CD14-positive monocyte (primary cell): ENCODE data around the gene BLOC1S3. TPM values are rescaled to one million over a fixed set of nuclear protein-coding genes. Genes with fewer than 3 reads are reported as not detected.

Experiments used
- DNase-seq, 3 donors: peaks; one replicate each; pipeline ENCODE4 v3.0.0-alpha.2; 2011 to 2022
- H2AFZ ChIP-seq: 2 replicates; pipeline ENCODE4 v1.6.0; 2012; ENCODE audit warnings: mild to moderate bottlenecking, low read depth, low read length, inconsistent platforms; ENCODE audit not compliant: insufficient read depth, poor library complexity, severe bottlenecking
- H3K27ac ChIP-seq, 2 donors: 1 replicate in 1 of 2; 2 replicates in 1 of 2; pipeline ENCODE4 v1.5.1; 2012 to 2013; ENCODE audit warnings: low read length in 2 of 2, control low read depth in 1 of 2, inconsistent platforms in 1 of 2, low read depth in 1 of 2, mild to moderate bottlenecking in 1 of 2
- H3K27me3 ChIP-seq, 2 donors: one replicate each; pipeline versions ENCODE4 v1.6.0 to v1.6.1; 2011 to 2013; ENCODE audit warnings: low read length in 2 of 2; ENCODE audit not compliant: control insufficient read depth in 2 of 2, insufficient read depth in 2 of 2
- H3K36me3 ChIP-seq, 2 donors: replicated peaks in 1 of 2; 1 replicate in 1 of 2; 2 replicates in 1 of 2; pipeline versions ENCODE4 v1.5.1 to v1.6.1; 2012 to 2013; ENCODE audit warnings: low read length in 2 of 2, control low read depth in 1 of 2, inconsistent platforms in 1 of 2, mild to moderate bottlenecking in 1 of 2; ENCODE audit not compliant: insufficient read depth in 2 of 2, control insufficient read depth in 1 of 2
- H3K4me1 ChIP-seq, 2 donors: 1 replicate in 1 of 2; 2 replicates in 1 of 2; pipeline versions ENCODE4 v1.5.1 to v1.6.1; 2012 to 2013; ENCODE audit warnings: low read length in 2 of 2, control low read depth in 1 of 2, inconsistent platforms in 1 of 2, mild to moderate bottlenecking in 1 of 2, moderate library complexity in 1 of 2; ENCODE audit not compliant: insufficient read depth in 2 of 2, control insufficient read depth in 1 of 2
- H3K4me2 ChIP-seq: replicated peaks from 2 replicates; pipeline ENCODE3; 2012; ENCODE audit warnings: low read length, moderate library complexity, mild to moderate bottlenecking; ENCODE audit not compliant: poor library complexity, severe bottlenecking; ENCODE audit errors: extremely low read depth
- H3K4me3 ChIP-seq, 3 experiments: fragments of 200-600 bp in 1 of 3; sonication (generic) in 1 of 3; replicated peaks in 1 of 3; 1 replicate in 2 of 3; 2 replicates in 1 of 3; pipeline ENCODE4 v1.5.1; 2011 to 2013; ENCODE audit warnings: low read length in 3 of 3, mild to moderate bottlenecking in 3 of 3, control low read depth in 2 of 3, low read depth in 2 of 3, inconsistent platforms in 1 of 3, moderate library complexity in 1 of 3
- H3K79me2 ChIP-seq: 2 replicates; pipeline ENCODE4 v1.6.0; 2012; ENCODE audit warnings: mild to moderate bottlenecking, control low read depth, inconsistent platforms, low read length, moderate library complexity; ENCODE audit not compliant: insufficient read depth
- H3K9ac ChIP-seq: 2 replicates; pipeline ENCODE4 v1.6.0; 2017; ENCODE audit warnings: low read length, mild to moderate bottlenecking; ENCODE audit not compliant: insufficient read depth, poor library complexity, severe bottlenecking
- H3K9me3 ChIP-seq, 2 donors: replicated peaks in 1 of 2; 1 replicate in 1 of 2; 2 replicates in 1 of 2; pipeline versions ENCODE4 v1.5.1 to v1.6.1; 2012 to 2013; ENCODE audit warnings: low read length in 2 of 2, control low read depth in 1 of 2; ENCODE audit not compliant: control insufficient read depth in 1 of 2, insufficient read depth in 1 of 2
- H4K20me1 ChIP-seq: 2 replicates; pipeline ENCODE4 v1.6.0; 2012; ENCODE audit warnings: mild to moderate bottlenecking, low read length, control low read depth, moderate library complexity; ENCODE audit not compliant: insufficient read depth
- H3K27ac Mint-ChIP-seq, 7 donors: one replicate each; pipeline ENCODE4 v1.8.0; 2020; ENCODE audit warnings: mild to moderate bottlenecking in 7 of 7, mixed read lengths in 7 of 7, moderate library complexity in 6 of 7, inconsistent platforms in 2 of 7
- H3K27me3 Mint-ChIP-seq, 3 donors: one replicate each; pipeline ENCODE4 v1.8.0; 2021 to 2022; ENCODE audit warnings: low read depth in 3 of 3, mild to moderate bottlenecking in 3 of 3, mixed read lengths in 3 of 3, moderate library complexity in 3 of 3, inconsistent platforms in 1 of 3
- H3K36me3 Mint-ChIP-seq, 2 donors: one replicate each; pipeline ENCODE4 v1.8.0; 2020; ENCODE audit warnings: mixed read lengths in 2 of 2, inconsistent platforms in 1 of 2, mild to moderate bottlenecking in 1 of 2
- H3K4me1 Mint-ChIP-seq: one replicate; pipeline ENCODE4 v1.8.0; 2020; ENCODE audit warnings: mild to moderate bottlenecking, mixed read lengths
- H3K4me3 Mint-ChIP-seq, 2 donors: one replicate each; pipeline ENCODE4 v1.8.0; 2020; ENCODE audit warnings: mild to moderate bottlenecking in 2 of 2, mixed read lengths in 2 of 2, moderate library complexity in 1 of 2
- H3K9me3 Mint-ChIP-seq, 7 donors: one replicate each; pipeline ENCODE4 v1.8.0; 2020 to 2022; ENCODE audit warnings: mixed read lengths in 7 of 7, mild to moderate bottlenecking in 6 of 7, moderate library complexity in 6 of 7, inconsistent platforms in 2 of 7
- WGBS: methylation state at CpG from one replicate; pipeline ENCODE4 v1.1.5; 2013; ENCODE audit warnings: missing lambda C conversion rate; ENCODE audit not compliant: insufficient coverage; 5-methylcytosine and 5-hydroxymethylcytosine counted together
- intact Hi-C, 2 donors: fragments of 100-400 bp; cut with micrococcal nuclease; formaldehyde crosslinking; loops; one replicate each; pipeline versions ENCODE4 v1.15.0 to v1.15.1; 2023
- polyA plus RNA-seq, 3 donors: library from polyadenylated mRNA; depleted of rRNA in 1 of 3; unstranded in 2 of 3; stranded (reverse) in 1 of 3; fragments of 300-500 nt in 2 of 3; fragments of >200 nt in 1 of 3; fragmentation: Illumina TruSeq in 2 of 3; gene quantifications; 1 replicate in 2 of 3; 2 replicates in 1 of 3; pipeline ENCODE4 v1.2.3, GENCODE V29; 2012 to 2021
- TF ChIP-seq, protein P1 (sequence below): fragments of 200-600 bp; IDR thresholded peaks from one replicate; pipeline ENCODE4 v1.8.0; 2022; ENCODE audit warnings: antibody characterized with exemption, mild to moderate bottlenecking

BLOC1S3 gene
- polyA plus RNA-seq, 3 donors = 2.9 to 6.7 (median 4.7) TPM

DNA sequence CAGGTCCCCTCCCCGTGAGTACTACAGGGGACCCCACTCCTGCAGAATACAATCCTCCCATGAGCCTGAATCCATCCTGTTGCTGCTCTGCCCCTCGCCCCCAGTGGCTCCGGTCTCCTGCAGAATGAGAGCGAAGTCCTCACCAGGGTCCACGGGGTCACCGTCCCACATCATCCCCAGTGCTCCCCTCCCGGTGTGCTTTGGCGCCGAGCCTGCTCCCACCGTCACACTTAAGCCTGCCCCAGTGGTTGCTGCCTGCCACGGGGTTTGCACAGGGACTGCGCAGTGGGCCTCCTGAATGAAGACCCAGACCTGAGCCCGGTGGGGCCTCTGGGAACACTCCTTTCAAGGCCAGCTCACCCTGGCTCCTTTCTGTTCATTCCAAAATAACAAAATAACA lies 48.3 kb upstream of the BLOC1S3 start:
- Mint-ChIP-seq H3K27ac (peak overlapping the region in 1 of 7 donors; percentile 40), H3K9me3 (no peaks in the 10 kb centered on the region), H3K27me3 (peaks cover 0 to 2% (median 0%) of the 10 kb centered on the region in 3 donors), H3K36me3 (peaks cover 0 to 2% of the 10 kb centered on the region in 2 donors), H3K4me1 (peaks cover 5% of the 10 kb centered on the region), H3K4me3 (no peak overlapping the region)
- intact Hi-C loops = no loop called here
- Histone ChIP-seq H3K9me3 (no peaks in the 10 kb centered on the region), H2AFZ (no peak overlapping the region), H3K79me2 (peaks cover 23% of the 10 kb centered on the region), H4K20me1 (peaks cover 56% of the 10 kb centered on the region), H3K36me3 (peaks cover 0 to 5% of the 10 kb centered on the region in 2 donors), H3K4me3 (no peak overlapping the region), H3K4me2 (no peak overlapping the region), H3K4me1 (no peaks in the 10 kb centered on the region), H3K9ac (no peak overlapping the region), H3K27ac (no peak overlapping the region), H3K27me3 (no peaks in the 10 kb centered on the region)
- WGBS = 95% methylated on average over 10 of the region's 13 CpGs
- TF ChIP-seq, protein P1, sequence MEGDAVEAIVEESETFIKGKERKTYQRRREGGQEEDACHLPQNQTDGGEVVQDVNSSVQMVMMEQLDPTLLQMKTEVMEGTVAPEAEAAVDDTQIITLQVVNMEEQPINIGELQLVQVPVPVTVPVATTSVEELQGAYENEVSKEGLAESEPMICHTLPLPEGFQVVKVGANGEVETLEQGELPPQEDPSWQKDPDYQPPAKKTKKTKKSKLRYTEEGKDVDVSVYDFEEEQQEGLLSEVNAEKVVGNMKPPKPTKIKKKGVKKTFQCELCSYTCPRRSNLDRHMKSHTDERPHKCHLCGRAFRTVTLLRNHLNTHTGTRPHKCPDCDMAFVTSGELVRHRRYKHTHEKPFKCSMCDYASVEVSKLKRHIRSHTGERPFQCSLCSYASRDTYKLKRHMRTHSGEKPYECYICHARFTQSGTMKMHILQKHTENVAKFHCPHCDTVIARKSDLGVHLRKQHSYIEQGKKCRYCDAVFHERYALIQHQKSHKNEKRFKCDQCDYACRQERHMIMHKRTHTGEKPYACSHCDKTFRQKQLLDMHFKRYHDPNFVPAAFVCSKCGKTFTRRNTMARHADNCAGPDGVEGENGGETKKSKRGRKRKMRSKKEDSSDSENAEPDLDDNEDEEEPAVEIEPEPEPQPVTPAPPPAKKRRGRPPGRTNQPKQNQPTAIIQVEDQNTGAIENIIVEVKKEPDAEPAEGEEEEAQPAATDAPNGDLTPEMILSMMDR = no peak
- no peak for DNase-seq

DNA sequence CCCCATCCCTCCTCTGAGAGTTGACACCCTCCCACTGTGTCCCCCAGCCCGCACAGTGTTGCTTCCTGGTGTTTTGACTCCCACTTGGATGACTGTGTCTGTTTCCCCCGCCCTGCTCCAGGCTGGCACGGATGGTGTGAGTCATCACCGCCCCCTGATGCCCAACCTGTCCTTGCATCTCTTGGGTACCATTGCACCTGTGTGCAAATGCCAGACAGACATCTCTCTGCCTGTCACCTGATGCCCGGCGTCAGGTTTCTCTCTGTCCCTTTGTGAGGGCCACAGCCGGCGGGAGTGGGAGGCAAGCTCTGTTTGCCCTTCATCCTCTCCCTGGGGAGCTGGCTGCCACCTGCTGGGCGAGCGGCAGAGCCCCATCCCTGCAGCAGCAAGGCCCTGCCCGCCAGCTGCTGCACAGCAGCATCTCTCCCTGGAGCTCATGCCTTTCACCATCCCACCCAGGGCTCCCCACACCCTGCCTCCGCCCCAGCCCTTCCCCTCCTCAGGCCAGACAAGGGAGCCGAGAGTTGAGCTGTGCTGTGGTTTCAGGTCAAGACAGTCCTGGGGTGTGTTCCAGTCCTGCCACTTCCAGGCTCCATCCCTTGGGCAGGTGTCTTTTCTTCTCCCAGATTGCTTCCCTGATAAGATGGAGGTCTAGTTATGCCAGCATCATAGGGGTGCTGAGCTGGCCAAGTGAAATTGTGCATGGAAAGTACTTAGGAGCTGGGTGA lies 47.5 kb upstream of the BLOC1S3 start:
- TF ChIP-seq, protein P1 = no peak
- Histone ChIP-seq H3K4me1 (no peaks in the 10 kb centered on the region), H4K20me1 (peaks cover 56% of the 10 kb centered on the region), H3K9ac (no peak overlapping the region), H3K9me3 (no peaks in the 10 kb centered on the region), H2AFZ (no peak overlapping the region), H3K27ac (no peak overlapping the region), H3K79me2 (peaks cover 15% of the 10 kb centered on the region), H3K36me3 (peaks cover 0 to 5% of the 10 kb centered on the region in 2 donors), H3K4me2 (no peak overlapping the region), H3K27me3 (no peaks in the 10 kb centered on the region), H3K4me3 (no peak overlapping the region)
- H3K9me3 Mint-ChIP-seq = no peaks in the 10 kb centered on the region
- intact Hi-C loops = no loop called here
- WGBS = 77% methylated on average over 11 of the region's 13 CpGs
- peaks cover 0 to 2% (median 0%) of the 10 kb centered on the region in 3 donors for H3K27me3 Mint-ChIP-seq
- H3K4me3 Mint-ChIP-seq = no peak overlapping the region
- no peak overlapping the region for H3K27ac Mint-ChIP-seq
- peaks cover 0 to 2% of the 10 kb centered on the region in 2 donors for H3K36me3 Mint-ChIP-seq
- no peak for DNase-seq
- H3K4me1 Mint-ChIP-seq = no peaks in the 10 kb centered on the region
